GM12873 (cell line): ENCODE results near the gene PAK3.

Source experiments
- CTCF ChIP-seq: IDR thresholded peaks from 2 replicates; pipeline ENCODE4 v1.5.1; 2012; ENCODE audit warnings: low read depth, mild to moderate bottlenecking, moderate library complexity, low read length, control low read depth; ENCODE audit not compliant: insufficient read depth; ENCODE audit errors: missing control alignments

Gene PAK3

GRCh38 chrX:111168314-111168713 lies 72.3 kb downstream of the PAK3 start:
- TF ChIP-seq CTCF: peak; percentile 19

GRCh38 chrX:111169141-111169540 lies 73.2 kb downstream of the PAK3 start:
- no peak for TF ChIP-seq CTCF

GRCh38 chrX:111170017-111170416 lies 74.0 kb downstream of the PAK3 start:
- no peak for TF ChIP-seq CTCF

- TF ChIP-seq CTCF: no peak
Observed at GRCh38 chrX:111180750-111181240, 84.8 kb downstream of the PAK3 start.

- no peak for TF ChIP-seq CTCF
Observed at GRCh38 chrX:111181951-111182350, 86.0 kb downstream of the PAK3 start.

- no peak for TF ChIP-seq CTCF
Observed at GRCh38 chrX:111182997-111183396, 87.0 kb downstream of the PAK3 start.

GRCh38 chrX:111191598-111191997 lies 95.6 kb downstream of the PAK3 start:
- TF ChIP-seq CTCF: no peak

GRCh38 chrX:111199505-111199904 lies 103.5 kb downstream of the PAK3 start:
- TF ChIP-seq CTCF: no peak
